Effector CD4-positive, alpha-beta T cell (primary cell): ENCODE measurements around the gene NEUROD4. TPM values are rescaled to one million over a fixed set of nuclear protein-coding genes. Genes with fewer than 3 reads are reported as not detected.
A peak's percentile ranks its signal among the peaks of the same experiment; 100 is the strongest.
"Not testable (repeated sequence)": the region's sequence is repeated elsewhere in the genome, so short reads cannot be mapped to it uniquely, and the experiment has no call there.

Experiments used
- DNase-seq: peaks from one replicate; pipeline ENCODE4 v3.0.0-alpha.2; 2020
- total RNA-seq: gene quantifications from one replicate; lab custom pipeline; 2026; lab: John Stamatoyannopoulos, UW

The NEUROD4 gene, protein sequence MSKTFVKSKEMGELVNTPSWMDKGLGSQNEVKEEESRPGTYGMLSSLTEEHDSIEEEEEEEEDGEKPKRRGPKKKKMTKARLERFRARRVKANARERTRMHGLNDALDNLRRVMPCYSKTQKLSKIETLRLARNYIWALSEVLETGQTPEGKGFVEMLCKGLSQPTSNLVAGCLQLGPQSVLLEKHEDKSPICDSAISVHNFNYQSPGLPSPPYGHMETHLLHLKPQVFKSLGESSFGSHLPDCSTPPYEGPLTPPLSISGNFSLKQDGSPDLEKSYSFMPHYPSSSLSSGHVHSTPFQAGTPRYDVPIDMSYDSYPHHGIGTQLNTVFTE
- not detected for total RNA-seq

DNA sequence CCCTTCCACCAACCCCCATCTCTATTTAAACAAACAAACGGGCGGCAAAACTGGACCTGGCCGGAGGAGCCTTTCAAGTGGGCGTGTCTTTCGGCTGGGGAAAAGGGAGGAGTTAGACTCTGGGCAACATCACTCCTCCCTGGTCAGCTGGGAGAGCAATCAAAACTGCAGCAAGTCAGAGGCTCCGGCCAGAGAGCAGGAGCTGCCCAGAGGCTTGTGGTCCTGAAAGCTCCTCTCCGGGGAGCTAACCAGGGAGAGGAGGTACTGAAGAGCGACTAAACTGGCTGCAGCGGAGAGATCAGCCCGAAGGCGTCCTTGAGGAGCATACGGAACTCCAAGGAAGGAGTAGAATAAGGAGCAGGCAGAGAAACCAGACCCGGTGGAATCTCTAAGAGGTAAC, at the start of gene NEUROD4:
NEUROD4 (plus strand) TSS at position 191 of the 400 bp plus-strand sequence. CDS start 6,466 bp downstream, outside the sequence.
- DNase-seq: no peak

DNA sequence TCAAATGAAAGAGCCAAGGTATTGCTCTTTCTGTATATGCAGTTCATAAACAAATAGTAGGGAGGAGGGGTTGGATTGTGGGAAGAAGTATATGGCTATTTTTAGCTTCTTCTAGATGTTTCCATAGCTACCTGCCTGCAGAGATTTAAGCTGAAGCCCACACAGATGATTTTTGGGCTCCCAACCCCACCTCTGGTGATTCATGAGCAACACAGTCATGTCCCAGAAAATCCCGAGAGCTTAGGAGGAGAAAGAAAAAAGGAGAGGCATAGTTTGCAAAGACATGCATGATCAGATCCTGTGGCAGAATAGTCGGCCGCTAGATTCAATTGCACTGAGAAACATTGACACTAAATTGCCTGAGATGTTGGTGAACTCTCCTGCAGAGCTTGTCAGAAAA, 49.0 kb upstream of the NEUROD4 start:
- no peak for DNase-seq

DNA sequence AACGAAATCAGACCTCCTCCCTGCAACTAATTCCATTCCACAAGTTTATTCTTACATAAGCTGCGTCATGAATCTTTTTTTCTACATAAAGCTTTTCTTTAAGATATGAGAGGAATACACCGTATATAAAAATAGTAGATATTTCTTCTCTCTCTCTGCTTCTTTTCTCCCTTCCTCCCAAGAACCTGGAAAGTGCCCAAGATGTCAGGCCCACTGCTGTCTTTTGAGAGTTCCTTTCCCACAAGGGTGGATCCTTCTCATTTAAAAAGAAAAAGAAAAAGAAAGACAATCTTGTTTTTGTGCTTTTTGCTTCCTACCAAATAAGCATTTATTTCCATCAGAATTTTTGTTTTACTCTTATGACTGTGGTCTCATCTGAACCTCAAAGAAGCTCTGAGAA, 46.2 kb upstream of the NEUROD4 start:
- DNase-seq: no peak

DNA sequence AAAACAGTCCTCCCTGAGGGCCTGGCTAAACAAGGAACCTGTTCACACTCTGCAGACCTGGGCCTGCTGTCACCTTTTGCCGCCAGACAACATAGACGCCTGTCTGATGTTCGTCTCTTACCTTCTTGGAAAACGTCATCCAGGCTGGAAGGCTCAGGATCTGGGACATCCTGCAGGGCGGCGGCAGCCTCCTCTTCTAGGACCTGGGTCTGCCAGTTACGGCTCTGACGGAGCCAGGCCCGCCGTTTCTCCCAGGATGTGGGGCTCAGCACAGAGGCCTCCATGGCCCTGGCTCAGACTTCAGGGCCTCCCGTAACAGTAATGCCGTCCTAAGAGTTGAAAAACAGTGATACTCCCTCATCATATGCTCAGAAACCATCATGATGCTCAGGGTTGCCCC, 45.5 kb upstream of the NEUROD4 start:
- no peak for DNase-seq

DNA sequence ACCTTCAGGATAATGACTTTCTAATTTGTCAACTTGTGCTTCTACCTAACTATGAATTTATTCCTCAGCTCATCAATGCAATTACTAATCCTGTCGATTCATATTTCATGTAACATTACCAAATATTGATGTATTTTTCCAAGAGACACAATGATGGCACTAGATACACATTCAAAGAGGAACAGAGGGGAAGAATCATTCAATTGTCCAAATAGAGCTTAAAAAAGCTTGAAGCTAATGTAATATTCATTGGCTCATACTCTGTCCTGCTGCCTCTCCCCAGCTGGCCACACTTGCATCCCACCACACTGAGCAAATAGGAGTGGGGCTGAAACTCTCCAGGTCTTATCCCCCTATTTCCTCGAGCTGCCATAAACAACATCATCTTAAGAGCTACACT, 44.5 kb upstream of the NEUROD4 start:
- no peak for DNase-seq

DNA sequence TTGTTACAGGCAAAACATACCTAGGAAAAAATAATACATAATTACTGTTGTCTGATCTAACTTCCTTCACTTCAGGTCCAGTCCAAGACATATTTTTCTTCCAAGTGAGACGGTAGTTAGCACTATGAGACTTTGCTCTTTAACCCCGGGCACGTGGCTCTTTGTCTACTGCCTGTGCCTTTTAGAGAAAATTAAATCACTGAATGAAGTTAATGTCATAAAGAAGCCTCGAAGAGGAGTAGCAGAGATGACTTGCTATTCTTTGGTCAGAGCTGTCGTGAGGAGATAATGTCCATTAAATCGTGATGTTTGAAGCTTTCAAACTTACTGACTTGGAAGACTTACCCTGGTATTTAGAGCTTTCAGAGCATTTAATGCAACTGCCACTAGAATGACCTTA, 43.9 kb upstream of the NEUROD4 start:
- DNase-seq: no peak

DNA sequence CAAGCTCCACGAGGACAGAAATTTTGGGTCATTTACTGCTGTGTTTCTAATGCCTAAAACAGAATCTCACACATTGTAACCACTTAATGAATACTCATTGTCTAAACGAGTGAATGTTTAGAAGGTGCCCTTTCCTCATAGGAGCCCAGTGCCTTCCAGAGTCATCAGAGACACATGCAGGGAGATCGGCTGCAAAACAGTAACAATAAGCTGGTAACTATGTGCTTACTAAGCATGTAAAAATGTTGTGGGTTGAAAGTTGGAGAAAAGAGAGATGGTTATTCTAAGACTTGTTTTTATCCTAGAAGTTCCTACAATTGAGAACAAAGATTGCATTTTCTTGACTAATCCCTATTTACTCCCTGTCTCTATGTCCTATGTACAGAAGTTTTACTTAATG, 42.6 kb upstream of the NEUROD4 start:
- DNase-seq: no peak

DNA sequence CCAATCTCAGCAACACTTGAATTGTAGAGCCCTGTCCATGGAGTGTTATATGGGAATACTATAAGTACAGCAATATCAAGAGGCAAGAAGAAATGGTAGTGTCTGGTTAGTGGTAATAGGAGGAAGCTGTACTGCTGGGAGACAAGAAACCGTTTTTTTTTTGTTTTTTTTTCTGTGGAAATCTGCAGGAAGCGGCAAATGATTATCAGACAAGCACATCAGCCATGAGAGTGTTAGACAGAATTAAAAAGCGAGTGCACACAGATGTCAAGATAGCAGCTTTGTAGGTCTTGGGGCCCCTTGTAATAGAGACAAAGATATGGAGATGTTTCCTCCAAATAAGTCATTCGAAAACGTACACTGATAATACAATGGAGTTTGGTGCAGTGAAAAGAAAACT, 41.9 kb upstream of the NEUROD4 start:
- no peak for DNase-seq

DNA sequence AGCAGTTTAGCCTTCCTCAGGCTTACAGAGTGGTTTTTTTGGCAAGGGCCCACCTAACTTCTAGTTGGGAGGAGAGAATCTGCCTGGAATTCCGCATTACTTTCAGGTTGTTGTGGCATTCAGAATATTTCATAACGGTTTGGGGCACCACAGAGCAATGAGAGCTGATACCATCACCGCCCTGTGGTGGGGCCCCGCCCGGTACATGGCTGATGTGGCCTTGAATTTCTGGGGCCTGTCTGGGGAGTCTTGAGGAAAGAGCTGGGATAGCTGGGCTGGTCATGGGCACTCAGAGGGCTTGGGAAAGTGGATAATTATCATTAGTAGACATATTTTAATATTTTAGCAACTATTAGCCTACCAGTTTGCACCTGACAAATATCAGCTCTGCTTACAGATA, 39.4 kb upstream of the NEUROD4 start:
- DNase-seq: peak; percentile 30

DNA sequence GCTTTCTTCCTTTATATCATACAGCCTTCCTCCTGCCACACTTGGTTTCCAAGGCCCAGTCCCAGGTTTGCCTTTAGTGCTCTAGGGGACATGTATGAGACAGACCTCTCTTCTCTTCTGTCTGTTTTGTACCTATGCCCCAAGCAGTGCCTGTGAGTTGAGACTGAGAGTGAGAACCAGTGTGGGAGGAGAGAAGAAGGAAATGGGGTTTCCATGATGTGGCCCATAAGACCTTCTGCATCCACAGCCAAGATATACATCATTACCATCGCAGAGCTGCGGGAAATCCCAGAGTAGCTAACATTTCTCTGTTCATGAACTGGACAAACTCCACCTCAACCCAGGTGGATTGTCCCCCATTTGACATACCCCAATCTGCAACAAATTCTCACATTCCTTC, 38.0 kb upstream of the NEUROD4 start:
- no peak for DNase-seq

DNA sequence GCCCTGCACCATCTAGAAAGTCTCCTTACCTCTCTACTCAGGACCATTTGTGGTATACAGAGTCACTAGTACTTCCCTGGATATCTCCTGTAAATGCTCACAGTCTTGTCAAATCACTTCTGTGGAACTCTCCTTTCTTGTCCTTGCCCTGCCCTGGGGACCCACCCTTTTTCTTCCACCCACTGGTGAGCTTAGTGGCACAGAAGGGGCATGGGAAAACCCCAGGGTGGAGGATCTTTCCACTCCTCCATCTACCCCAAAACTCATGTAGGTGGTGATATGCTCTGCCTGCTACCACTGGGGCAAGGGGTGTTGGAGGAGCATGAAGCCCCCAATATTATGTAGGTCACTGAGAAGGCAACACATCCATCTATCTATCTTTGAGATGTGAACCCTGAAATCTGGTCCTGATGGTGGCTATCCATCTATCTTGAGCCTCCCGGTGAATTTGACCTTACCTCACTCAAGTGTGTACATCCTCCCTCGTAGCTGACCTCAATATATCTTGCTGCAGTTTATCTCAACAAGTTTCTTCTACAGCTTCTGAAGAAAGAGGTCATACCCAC, 36.2 kb upstream of the NEUROD4 start:
- DNase-seq: no peak

DNA sequence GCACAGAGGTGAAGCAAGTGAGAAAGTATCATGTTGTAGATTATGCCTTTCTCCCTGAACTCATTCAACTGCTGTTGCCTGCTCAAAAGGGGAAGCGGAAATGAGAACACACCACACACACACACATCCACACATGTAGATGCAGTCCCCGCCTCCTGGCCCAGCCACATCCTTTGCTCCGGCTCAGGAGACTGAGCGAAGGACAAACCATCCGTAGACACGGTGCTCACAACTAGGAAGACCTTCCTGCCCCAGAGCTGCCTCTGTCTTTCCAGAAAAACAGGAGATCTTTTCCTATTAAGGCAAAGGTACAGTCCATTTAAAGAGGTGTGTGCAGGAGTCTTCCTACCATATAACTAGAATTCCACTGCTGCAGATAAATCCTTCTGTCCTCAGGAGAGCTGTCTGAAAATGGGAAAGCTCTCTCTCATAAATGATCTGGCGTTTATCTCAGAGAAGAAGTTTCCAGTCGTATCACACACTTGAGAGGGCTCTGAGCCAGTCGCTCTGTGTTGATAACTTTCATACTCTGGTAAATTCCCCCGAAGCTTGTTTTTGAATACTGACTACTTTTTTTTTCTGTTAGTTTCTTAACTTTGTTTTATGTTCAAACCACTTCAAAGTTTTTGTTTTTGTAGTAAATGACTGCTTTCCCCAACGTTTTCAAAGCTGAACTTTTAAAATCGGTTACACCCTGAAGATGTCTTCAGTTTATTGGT, 35.0 kb upstream of the NEUROD4 start, which contains the start of gene TESPA1:
TESPA1 (minus strand) TSS at position 105 of the 719 bp plus-strand sequence. CDS start 10,200 bp downstream, outside the sequence.
- peak; percentile 80 for DNase-seq

DNA sequence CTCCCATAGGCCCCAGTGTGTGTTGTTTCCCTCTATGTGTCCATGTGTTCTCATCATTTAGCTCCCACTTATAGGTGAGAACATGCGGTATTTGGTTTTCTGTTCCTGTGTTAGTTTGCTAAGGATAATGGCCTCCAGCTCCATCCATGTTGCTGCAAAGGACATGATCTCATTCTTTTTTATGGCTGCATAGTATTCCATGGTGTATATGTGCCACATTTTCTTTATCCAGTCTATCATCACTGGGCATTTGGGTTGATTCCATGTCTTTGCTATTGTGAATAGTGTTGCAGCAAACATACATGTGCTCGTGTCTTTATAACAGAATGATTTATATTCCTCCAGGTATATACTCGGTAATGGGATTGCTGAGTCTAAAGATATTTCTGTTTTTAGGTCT, 33.0 kb upstream of the NEUROD4 start:
- not testable (repeated sequence) for DNase-seq

DNA sequence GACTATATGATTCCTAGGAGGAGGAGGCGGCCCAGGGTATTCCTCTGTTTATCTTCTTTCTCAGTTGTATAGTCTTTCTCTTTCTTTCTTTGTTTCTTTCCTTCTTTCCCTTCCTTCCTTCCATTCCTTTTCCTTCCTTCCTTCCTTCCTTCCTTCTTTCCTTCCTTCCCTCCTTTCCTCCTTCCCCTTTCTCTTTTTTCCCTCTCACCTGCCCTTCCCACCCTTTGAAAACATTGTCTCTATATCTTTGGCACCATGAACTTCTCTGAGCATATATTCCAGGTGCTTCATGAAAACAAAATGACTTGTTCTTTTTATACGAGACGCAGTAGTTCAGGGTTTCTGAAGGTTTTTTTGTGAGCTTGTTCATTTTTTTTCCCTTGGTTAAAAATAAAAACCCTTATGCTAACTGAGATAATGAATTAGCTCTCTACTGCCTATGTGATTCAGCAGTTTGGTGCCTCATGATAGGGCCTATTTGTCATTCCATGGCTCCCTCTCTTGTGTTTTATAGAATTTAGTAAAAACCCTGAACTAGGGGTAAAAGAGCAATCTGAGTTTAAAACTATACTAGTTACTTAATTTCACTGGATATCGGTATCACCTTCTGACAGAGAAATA, 32.1 kb upstream of the NEUROD4 start:
- DNase-seq: no peak

DNA sequence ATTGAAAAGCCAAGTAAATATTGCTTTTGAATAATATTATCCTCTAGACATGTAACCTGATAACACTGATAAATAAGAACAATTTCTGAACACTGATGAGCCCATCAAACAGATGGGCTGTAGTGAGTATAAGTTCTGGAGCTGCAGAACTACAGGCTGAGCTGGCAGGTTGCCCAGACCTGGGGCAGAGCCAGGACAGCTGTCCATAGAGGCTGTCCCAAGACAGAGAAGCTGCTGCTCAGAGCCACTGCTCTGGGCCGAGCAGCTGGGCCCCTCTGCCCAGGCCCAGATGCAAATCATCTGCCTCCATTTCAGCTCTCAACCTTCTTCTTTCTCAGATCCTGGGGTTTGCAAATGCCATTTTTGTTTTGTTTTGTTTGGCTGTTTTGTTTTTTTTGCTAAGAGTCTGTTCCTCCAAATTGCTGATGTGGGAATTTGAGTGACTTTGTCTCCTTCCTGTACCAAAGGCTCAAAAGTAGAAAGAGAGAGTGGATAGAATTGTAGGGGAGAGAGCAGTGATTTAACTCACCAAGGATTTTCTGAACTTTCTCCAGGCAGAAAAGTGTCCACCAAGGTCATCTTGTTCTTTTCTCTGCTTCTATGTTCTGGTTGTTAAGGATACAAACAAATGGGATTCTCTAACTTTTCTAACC, 31.2 kb upstream of the NEUROD4 start:
- no peak for DNase-seq

DNA sequence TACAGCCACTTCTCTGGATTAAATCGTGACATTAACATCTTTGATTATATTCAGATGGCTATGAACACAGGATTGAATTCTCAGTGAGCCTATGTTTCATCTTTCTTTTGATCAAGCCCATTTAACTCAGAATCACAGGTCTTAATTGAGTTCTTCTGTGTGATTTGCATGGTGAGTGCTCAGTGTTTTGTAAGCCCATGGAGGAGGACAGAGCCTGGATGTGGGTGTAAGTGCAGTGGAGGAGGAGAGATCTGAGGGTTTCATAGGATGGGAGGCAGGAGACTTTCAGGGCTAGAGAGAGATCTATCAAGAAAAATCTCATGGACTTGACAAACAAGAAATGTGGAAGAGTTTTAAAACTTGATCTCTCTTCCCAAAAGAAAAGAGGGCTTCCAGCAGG, 29.9 kb upstream of the NEUROD4 start:
- no peak for DNase-seq

DNA sequence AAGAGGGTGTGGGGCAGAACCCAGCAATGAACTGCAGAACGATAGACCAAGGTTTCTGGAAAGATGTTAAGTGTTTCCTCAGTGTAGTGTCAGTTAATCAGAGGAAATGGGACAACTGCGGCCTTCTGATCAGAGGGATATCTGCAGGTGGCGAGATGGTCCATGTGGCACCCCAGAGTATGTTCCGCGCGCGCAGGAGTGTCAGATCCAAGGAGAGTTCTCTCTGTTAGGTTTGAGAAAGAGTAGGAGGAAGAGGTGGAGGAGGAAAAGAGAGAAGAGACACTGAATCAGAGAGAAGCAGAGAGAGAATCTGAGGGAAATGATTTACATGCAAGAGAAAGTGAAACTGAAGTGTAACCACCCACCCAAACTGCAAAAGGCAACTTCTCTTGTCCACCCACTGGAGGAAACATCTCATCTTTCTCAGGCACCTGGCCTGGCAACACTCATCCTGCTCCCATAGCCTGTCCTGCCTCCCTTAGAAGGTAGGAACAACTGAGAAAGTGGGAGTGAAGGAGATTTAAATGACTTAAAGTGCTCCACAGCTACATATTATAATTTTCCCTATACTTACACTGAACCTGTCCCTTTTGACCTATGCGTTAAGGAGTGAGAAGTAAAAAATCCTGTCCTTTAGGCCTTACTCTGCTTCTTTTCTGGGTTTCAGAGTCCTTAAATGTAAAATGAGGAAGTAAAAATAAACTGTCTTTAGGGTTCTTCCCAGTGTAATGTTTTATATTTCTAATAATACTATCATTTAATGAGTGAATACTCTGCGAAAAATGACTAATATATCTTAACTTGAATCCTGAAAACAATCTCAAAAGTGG, 28.4 kb upstream of the NEUROD4 start:
- no peak for DNase-seq

DNA sequence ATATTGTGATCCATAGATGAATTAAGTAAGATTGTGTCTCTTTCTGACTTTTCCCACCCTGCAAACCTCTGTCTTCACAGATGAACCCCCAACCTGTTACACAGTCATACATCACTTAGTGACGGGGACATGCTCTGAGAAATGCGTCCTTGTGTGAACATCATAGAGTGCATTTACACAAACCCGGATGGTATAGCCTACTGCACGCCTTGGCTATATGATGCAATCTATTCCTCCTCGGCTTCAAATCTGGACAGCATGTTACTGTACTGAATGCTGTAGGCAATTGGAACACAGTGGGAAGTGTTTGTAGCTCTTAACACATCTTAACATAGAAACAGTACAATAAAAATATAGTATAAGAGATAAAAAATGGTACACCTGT, 27.8 kb upstream of the NEUROD4 start:
- DNase-seq: no peak

DNA sequence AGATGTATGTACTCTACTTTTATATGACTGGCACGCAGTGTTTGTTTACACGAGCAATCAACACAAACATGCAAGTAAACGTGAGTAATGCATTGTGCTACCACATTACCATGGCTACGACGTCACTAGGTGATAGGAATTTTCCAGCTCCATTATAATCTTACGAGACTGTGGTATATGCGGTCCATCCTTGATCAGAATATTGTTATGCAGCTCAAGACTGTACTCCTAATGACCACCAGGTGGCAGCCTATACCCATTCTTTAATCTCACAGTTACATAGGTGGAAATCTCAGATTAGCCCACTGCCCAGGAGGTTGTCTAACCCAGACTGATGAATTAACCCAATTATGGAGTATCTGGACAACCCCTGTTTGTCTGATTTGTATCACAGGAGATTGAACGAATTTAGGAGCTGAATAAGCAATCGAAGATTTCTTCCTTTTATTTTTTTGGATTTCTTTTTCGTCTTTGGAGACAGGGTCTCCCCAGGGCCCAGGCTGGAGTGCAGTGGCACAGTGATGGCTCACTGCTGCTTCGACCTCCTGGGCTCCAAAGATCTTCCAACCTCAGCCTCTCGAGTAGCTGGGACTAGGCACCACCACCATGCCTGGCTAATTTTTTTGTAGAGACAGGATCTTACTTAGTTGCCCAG, 26.5 kb upstream of the NEUROD4 start:
- peak; percentile 58 for DNase-seq

DNA sequence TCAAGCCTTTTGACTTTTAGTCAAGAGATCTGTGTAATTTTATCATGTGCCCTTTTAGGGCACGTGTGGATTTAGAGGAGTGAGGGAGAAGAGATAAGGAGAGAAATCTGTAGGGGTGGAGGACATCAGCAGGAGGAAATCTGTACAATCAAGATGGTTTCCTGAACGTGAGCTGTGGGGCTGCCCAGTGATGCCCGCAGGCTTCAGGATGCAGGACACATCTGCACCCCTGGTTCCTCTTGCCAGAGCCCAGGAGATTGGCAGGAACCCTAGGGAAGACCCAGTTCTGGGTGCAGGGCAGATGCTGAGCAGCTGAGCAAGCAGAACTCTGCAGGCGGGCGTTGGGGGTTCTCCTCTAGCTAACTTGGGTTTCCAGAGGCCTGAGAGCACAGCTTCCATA, 23.6 kb upstream of the NEUROD4 start:
- DNase-seq: no peak

DNA sequence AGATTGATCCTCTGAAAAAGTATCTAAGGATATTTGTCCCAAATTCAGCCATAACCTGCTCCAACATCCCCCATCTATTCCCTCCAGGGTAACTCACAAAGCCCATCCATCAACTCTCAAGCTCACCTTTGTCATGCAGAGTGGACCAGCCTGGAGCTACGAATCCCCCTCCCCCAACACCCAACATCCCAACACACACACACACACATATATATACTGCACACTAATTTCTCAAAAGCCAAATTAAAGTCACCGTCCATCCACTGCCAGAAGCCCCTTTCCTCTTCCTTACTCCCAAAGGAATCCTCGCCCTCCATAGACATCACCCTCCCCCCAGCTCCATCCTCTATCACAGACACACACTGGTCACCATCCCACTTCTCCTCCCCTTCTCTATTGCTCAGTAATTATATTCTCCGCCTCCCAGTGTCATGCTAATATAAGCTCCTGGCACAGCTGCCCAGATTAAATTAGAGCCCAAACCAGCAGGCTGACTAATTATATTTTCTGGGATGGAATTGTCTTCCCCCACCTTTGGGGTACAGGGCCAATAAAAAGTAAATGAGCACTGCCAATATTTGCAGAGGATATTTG, 21.7 kb upstream of the NEUROD4 start:
- DNase-seq: no peak
